Measurements from ENCODE around the gene MYBPHL. TPM values are rescaled to one million over a fixed set of nuclear protein-coding genes. Genes with fewer than 3 reads are reported as not detected.

MYBPHL gene
- total RNA-seq, 1 donor from 2014 or later = not detected

DNA sequence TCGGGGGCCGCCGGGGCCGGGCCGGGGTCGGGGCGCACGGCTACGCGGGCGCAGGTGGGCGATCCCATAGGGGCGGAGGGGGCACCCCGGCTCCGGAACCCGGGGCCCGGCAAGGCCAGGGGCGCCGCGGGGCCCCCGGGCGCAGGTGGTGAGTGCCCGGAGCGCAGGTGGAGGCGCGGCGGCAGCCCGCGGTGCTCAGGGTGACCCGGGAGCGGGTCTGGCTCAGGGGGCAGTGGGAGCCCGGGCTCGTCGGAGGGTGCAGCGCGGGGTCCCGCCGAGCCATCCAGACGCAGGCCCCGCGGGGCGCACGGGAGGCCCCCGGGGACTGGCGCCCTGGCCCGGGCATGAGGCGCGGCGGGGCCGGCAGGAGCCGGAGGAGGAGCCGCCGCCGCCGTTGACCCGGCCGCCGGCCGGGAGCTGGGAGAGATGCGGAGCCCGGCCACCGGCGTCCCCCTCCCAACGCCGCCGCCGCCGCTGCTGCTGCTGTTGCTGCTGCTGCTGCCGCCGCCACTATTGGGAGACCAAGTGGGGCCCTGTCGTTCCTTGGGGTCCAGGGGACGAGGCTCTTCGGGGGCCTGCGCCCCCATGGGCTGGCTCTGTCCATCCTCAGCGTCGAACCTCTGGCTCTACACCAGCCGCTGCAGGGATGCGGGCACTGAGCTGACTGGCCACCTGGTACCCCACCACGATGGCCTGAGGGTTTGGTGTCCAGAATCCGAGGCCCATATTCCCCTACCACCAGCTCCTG lies 57.0 kb downstream of the MYBPHL start:
- no peak overlapping the region for H3K27ac Mint-ChIP-seq (ENCODE audit: unreplicated experiment)
- peaks cover 14% of the 10 kb centered on the region for H3K4me1 Mint-ChIP-seq (ENCODE audit: unreplicated experiment)
- no peaks in the 10 kb centered on the region for H3K9me3 Mint-ChIP-seq (ENCODE audit: unreplicated experiment)
- DNase-seq (ENCODE audit: low spot score) = no peak
- no peak overlapping the region for H3K4me3 Mint-ChIP-seq (ENCODE audit: unreplicated experiment)
- H3K36me3 Mint-ChIP-seq (ENCODE audit: low read depth, unreplicated experiment) = no peaks in the 10 kb centered on the region
- peaks cover 16% of the 10 kb centered on the region for H3K27me3 Mint-ChIP-seq (ENCODE audit: unreplicated experiment)
- TF ChIP-seq, protein P1, sequence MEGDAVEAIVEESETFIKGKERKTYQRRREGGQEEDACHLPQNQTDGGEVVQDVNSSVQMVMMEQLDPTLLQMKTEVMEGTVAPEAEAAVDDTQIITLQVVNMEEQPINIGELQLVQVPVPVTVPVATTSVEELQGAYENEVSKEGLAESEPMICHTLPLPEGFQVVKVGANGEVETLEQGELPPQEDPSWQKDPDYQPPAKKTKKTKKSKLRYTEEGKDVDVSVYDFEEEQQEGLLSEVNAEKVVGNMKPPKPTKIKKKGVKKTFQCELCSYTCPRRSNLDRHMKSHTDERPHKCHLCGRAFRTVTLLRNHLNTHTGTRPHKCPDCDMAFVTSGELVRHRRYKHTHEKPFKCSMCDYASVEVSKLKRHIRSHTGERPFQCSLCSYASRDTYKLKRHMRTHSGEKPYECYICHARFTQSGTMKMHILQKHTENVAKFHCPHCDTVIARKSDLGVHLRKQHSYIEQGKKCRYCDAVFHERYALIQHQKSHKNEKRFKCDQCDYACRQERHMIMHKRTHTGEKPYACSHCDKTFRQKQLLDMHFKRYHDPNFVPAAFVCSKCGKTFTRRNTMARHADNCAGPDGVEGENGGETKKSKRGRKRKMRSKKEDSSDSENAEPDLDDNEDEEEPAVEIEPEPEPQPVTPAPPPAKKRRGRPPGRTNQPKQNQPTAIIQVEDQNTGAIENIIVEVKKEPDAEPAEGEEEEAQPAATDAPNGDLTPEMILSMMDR (IDR thresholded peaks at IDR 0.05; ENCODE audit: unreplicated experiment) = no peak

DNA sequence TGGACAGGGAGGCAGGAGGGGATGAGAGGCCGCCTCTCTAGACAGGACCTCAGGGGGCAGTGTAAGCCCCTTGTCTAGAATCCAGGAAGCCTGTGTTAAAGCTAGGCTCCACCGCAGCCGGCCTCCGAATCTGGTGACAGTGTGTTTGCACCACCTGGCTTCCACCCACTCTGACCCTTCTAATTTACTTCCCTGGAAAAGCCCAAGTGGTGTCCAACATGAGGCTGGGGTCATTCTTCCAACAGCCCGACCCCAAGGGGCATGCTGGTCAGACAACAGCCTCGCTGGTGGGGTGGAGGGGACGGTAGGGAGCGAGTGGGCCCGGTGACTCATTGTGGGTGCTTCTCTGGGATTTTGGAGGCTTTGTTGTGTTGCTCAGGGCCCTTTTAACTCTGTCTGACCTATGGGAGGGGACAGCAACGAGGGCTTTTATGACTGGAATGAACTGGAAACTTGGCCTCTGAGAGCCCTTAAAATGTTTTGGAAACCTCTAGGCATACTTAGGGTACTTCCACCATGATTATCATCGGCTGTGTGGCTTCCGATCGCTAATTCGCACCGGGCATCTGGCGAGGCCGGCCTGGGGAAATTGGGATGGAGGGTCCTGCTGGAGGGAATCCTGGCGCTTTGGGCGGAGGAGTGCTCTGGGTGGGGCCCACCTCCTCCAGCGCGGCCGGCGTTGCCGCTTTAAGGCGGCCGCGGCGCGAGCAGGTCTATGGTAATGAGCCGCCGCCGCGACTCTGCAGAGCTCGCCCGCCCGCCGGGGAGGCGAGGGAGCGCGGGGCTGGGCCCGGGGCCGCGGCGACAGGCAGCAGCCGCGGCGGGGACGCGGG lies 57.8 kb downstream of the MYBPHL start, which contains the start of gene CELSR2:
Gene CELSR2, plus strand, starts transcription at position 743 of the 833 bp plus-strand sequence. CDS start 541 bp downstream, outside the sequence.
- H3K27me3 Mint-ChIP-seq (ENCODE audit: unreplicated experiment) = peaks cover 19% of the 10 kb centered on the region
- TF ChIP-seq, protein P1 (IDR thresholded peaks at IDR 0.05; ENCODE audit: unreplicated experiment) = no peak
- H3K27ac Mint-ChIP-seq (ENCODE audit: unreplicated experiment) = no peak within 1 kb of the TSS
- peaks cover 13% of the 10 kb centered on the region for H3K4me1 Mint-ChIP-seq (ENCODE audit: unreplicated experiment)
- no peaks in the 10 kb centered on the region for H3K36me3 Mint-ChIP-seq (ENCODE audit: low read depth, unreplicated experiment)
- H3K9me3 Mint-ChIP-seq (ENCODE audit: unreplicated experiment) = no peaks in the 10 kb centered on the region
- H3K4me3 Mint-ChIP-seq (ENCODE audit: unreplicated experiment) = no peak within 1 kb of the TSS
- peak; percentile 60 for DNase-seq (ENCODE audit: low spot score)

DNA sequence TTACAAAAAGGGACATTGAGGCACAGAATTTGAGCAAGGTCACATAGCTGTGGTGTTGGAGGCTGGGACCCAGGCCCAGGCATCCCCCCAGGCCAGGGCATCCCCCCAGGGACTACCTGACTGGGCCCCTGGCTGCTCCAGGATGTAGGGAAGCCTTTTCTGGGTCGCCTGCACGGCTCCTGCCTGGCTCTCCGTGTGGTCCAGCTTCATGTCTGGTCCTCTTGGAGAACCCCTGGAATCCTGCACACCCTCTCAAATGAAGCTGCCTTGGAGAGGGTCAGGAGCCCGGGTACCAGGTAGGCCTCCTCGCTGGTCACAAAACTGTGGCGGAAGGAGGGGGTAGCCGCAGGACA lies 58.4 kb downstream of the MYBPHL start:
- H3K9me3 Mint-ChIP-seq (ENCODE audit: unreplicated experiment) = no peaks in the 10 kb centered on the region
- no peak overlapping the region for H3K4me3 Mint-ChIP-seq (ENCODE audit: unreplicated experiment)
- peaks cover 10% of the 10 kb centered on the region for H3K4me1 Mint-ChIP-seq (ENCODE audit: unreplicated experiment)
- H3K36me3 Mint-ChIP-seq (ENCODE audit: low read depth, unreplicated experiment) = no peaks in the 10 kb centered on the region
- no peak overlapping the region for H3K27ac Mint-ChIP-seq (ENCODE audit: unreplicated experiment)
- DNase-seq (ENCODE audit: low spot score) = no peak
- TF ChIP-seq, protein P1 (IDR thresholded peaks at IDR 0.05; ENCODE audit: unreplicated experiment) = no peak
- peaks cover 19% of the 10 kb centered on the region for H3K27me3 Mint-ChIP-seq (ENCODE audit: unreplicated experiment)

DNA sequence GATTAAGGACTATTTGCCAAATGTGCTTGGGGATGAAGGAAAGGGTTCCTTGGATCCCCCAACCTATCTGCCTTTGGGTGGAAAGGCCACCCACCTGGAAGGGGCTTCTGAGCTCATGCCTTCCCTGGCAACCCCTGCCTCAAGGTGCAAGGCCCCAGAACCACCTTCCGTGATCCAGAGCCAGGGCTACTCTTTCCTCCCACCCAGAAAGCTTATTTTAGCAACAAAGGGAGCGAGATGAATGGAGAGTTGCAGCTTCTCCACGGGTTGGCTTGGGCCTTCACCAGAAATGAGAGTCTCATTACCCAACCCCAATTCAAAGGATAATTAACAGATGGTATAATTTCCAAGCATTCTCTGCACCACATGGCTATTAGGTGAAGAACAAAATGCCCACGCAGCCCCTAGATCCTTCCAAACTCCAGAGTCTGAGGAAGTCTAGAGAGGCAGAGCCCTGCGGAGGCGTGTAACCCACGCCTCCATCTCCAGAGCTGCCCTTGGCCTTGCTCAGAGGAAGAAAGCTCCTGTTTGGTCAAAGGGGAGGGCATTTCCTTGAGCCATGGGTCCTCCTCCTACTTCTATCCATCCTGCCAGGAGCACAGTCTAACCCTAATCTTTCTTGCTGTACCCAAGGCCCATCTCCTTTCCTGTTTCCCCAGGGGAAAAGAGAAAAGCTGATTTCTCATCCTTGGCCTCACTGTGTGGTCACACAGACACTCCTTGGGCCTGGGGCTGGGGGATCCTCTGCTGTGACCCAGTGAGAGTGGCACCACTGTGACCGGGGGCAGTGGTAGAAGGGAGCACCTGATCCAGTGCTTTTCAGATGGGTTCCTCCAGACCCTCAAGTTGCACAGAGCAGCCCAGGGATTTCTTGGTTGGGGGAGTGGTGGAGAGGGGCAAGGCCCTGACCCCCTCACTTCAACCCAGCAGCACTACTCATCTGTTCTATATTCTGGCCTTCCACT lies 59.1 kb downstream of the MYBPHL start:
- no peak for DNase-seq (ENCODE audit: low spot score)
- peaks cover 2% of the 10 kb centered on the region for H3K36me3 Mint-ChIP-seq (ENCODE audit: low read depth, unreplicated experiment)
- no peak overlapping the region for H3K4me3 Mint-ChIP-seq (ENCODE audit: unreplicated experiment)
- peaks cover 10% of the 10 kb centered on the region for H3K4me1 Mint-ChIP-seq (ENCODE audit: unreplicated experiment)
- H3K9me3 Mint-ChIP-seq (ENCODE audit: unreplicated experiment) = no peaks in the 10 kb centered on the region
- TF ChIP-seq, protein P1 (IDR thresholded peaks at IDR 0.05; ENCODE audit: unreplicated experiment) = no peak
- peaks cover 19% of the 10 kb centered on the region for H3K27me3 Mint-ChIP-seq (ENCODE audit: unreplicated experiment)
- H3K27ac Mint-ChIP-seq (ENCODE audit: unreplicated experiment) = no peak overlapping the region
